ENCODE data around the gene GAK. TPM values are rescaled to one million over a fixed set of nuclear protein-coding genes. Genes with fewer than 3 reads are reported as not detected.

GAK gene
- total and polyA plus RNA-seq, 2 of the 13 experiments (the other 11 are each of a cell fraction or from before 2014, with no cell fraction given) = 17.5 to 44.3 TPM

GRCh38 chr4:804804-805203, 127.3 kb downstream of the GAK start:
- H3K27me3 ChIP-seq (ENCODE audit: control insufficient read depth in 1 of 2, insufficient read depth in 2 of 2, low read length in 2 of 2) = peaks cover 0 to 3% of the 10 kb centered on the region in 2 experiments; a peak in 1 of 5 replicates
- peaks cover 8% of the 10 kb centered on the region; the same call in 1 of the 2 replicates for H3K4me1 ChIP-seq (ENCODE audit: insufficient read depth, low read length)
- BruUV-seq (replicated peaks) = no TSS peak
- H3K27ac ChIP-seq (ENCODE audit: extremely low read length, insufficient read depth, low read length) = no peak overlapping the region
- no peak overlapping the region for H2AFZ ChIP-seq (ENCODE audit: low read length)
- DNase-seq (ENCODE audit: low spot score) (no peak), ATAC-seq (no peak), FAIRE-seq (no peak)
- H3K36me3 ChIP-seq (replicated peaks in 1 of 2; ENCODE audit: control insufficient read depth in 1 of 2, insufficient read depth in 2 of 2, low read length in 2 of 2) = no peaks in the 10 kb centered on the region
- no peak overlapping the region for H3K9ac ChIP-seq (ENCODE audit: insufficient read depth, low read depth, low read length)
- intact Hi-C loops (cut with micrococcal nuclease; ENCODE audit: unreplicated experiment) (no loop called here), in situ Hi-C loops (cut with HindIII; ENCODE audit: extremely low pct_ligation_motif_present, low pct_unique_long_range_greater_than_20kb) (no loop called here)
- CTCF ChIA-PET (ENCODE audit: low intra/inter-chr PET ratio, low total read pairs) = no interaction called here
- H3K4me2 ChIP-seq (ENCODE audit: low read depth, low read length) = no peak overlapping the region
- no peak overlapping the region for H3K4me3 ChIP-seq (replicated peaks in 1 of 3; ENCODE audit: insufficient read depth in 1 of 3, low read depth in 2 of 3, low read length in 3 of 3)
- 78% methylated on average over 18 of the region's 44 CpGs for WGBS (ENCODE audit: low lambda C conversion rate)
- no peak for TF ChIP-seq ZNF672 (CRISPR knock-in tag; IDR thresholded peaks at IDR 0.05)
- peak; percentile 53 for TF ChIP-seq YY1 (IDR thresholded peaks at IDR 0.05; ENCODE audit: insufficient read depth, insufficient replicate concordance, low read depth, low read length)
- POLR2A ChIA-PET = no interaction called here
- no peaks in the 10 kb centered on the region for H3K79me2 ChIP-seq (ENCODE audit: insufficient read depth, low read length)
- H4K20me1 ChIP-seq (ENCODE audit: insufficient read depth, low read length) = no peaks in the 10 kb centered on the region
- no peaks in the 10 kb centered on the region for H3K9me3 ChIP-seq (ENCODE audit: low read length)

GRCh38 chr4:803884-804283, 128.2 kb downstream of the GAK start:
- intact Hi-C loops (cut with micrococcal nuclease; ENCODE audit: unreplicated experiment) (no loop called here), in situ Hi-C loops (cut with HindIII; ENCODE audit: extremely low pct_ligation_motif_present, low pct_unique_long_range_greater_than_20kb) (no loop called here)
- CTCF ChIA-PET (ENCODE audit: low intra/inter-chr PET ratio, low total read pairs) = no interaction called here
- BruUV-seq (replicated peaks) = no TSS peak
- no peak overlapping the region for H2AFZ ChIP-seq (ENCODE audit: low read length)
- 90% methylated on average over 13 of the region's 13 CpGs for whole genome bisulfite sequencing (ENCODE audit: low lambda C conversion rate)
- H3K27ac ChIP-seq (ENCODE audit: extremely low read length, insufficient read depth, low read length) = no peak overlapping the region
- no peaks in the 10 kb centered on the region for H3K79me2 ChIP-seq (ENCODE audit: insufficient read depth, low read length)
- H3K4me1 ChIP-seq (ENCODE audit: insufficient read depth, low read length) = peaks cover 16% of the 10 kb centered on the region; the same call in 1 of the 2 replicates
- H3K4me3 ChIP-seq (replicated peaks in 1 of 3; ENCODE audit: insufficient read depth in 1 of 3, low read depth in 2 of 3, low read length in 3 of 3) = no peak overlapping the region
- no peak for FAIRE-seq
- 0 out of 5 replicates have a peak, but pooled peaks cover 0 to 3% of the 10 kb centered on the region in 2 experiments for H3K27me3 ChIP-seq (ENCODE audit: control insufficient read depth in 1 of 2, insufficient read depth in 2 of 2, low read length in 2 of 2)
- H3K9me3 ChIP-seq (ENCODE audit: low read length) = no peaks in the 10 kb centered on the region
- no peaks in the 10 kb centered on the region for H3K36me3 ChIP-seq (replicated peaks in 1 of 2; ENCODE audit: control insufficient read depth in 1 of 2, insufficient read depth in 2 of 2, low read length in 2 of 2)
- H3K9ac ChIP-seq (ENCODE audit: insufficient read depth, low read depth, low read length) = no peak overlapping the region
- no peak overlapping the region for H3K4me2 ChIP-seq (ENCODE audit: low read depth, low read length)
- no peaks in the 10 kb centered on the region for H4K20me1 ChIP-seq (ENCODE audit: insufficient read depth, low read length)
- DNase-seq (ENCODE audit: low spot score) = no peak
- ATAC-seq = no peak
- POLR2A ChIA-PET = no interaction called here
- TF ChIP-seq ZNF780A (CRISPR knock-in tag; IDR thresholded peaks at IDR 0.05) (no peak), PRPF4 (IDR thresholded peaks at IDR 0.05; ENCODE audit: low read depth, low read length, poor library complexity, severe bottlenecking) (no peak), CENPX (CRISPR knock-in tag; IDR thresholded peaks at IDR 0.05) (no peak), PCBP2 (optimal IDR thresholded peaks at IDR 0.05; ENCODE audit: low read depth, low read length, poor library complexity, severe bottlenecking) (no peak), ARHGAP35 (CRISPR knock-in tag; IDR thresholded peaks at IDR 0.05; ENCODE audit: borderline replicate concordance) (no peak), HMGXB4 (CRISPR knock-in tag; IDR thresholded peaks at IDR 0.05; ENCODE audit: borderline replicate concordance in 1 of 2, low read depth in 1 of 2) (no peak), SETDB1 (CRISPR knock-in tag; IDR thresholded peaks at IDR 0.05; ENCODE audit: borderline replicate concordance) (no peak), RBAK (CRISPR knock-in tag; IDR thresholded peaks at IDR 0.05) (no peak), MTA1 (CRISPR knock-in tag; IDR thresholded peaks at IDR 0.05; ENCODE audit: borderline replicate concordance) (no peak), PAXIP1 (CRISPR knock-in tag; conservative IDR thresholded peaks at IDR 0.05) (no peak)
